ENCODE results near the gene DRC3. TPM values are rescaled to one million over a fixed set of nuclear protein-coding genes. Genes with fewer than 3 reads are reported as not detected.
"Not testable (repeated sequence)": the region's sequence is repeated elsewhere in the genome, so short reads cannot be mapped to it uniquely, and the experiment has no call there.

DRC3 gene
- total RNA-seq, result not detected in 2 replicates

GRCh38 chr17:17972126-17972951 is at the start of gene DRC3, which contains the start of gene TOM1L2:
Gene DRC3, plus strand, starts transcription at chr17:17972862. Its CDS starts 4,737 bp downstream, at chr17:17977599.
Gene TOM1L2, minus strand, starts transcription at chr17:17972400. Its CDS starts 87 bp downstream, at chr17:17972313.
- intact Hi-C loops (cut with micrococcal nuclease), result loop anchor here (1.0 to 10.0 kb wide), 9 partner anchors 13 to 498 kb away; partner anchors contain the start of genes ALKBH5, ATPAF2, GID4 and MED9

GRCh38 chr17:17924131-17924856 is 48.4 kb upstream of the DRC3 start:
- intact Hi-C loops (cut with micrococcal nuclease), result no loop called here

- intact Hi-C loops (cut with micrococcal nuclease), result no loop called here
These were observed 47.8 kb upstream of the DRC3 start for GRCh38 chr17:17924857-17925250.

GRCh38 chr17:17926036-17926435 is 46.6 kb upstream of the DRC3 start:
- intact Hi-C loops (cut with micrococcal nuclease), result no loop called here

- intact Hi-C loops (cut with micrococcal nuclease), result no loop called here
These were observed 45.7 kb upstream of the DRC3 start for GRCh38 chr17:17926840-17927449.

- intact Hi-C loops (cut with micrococcal nuclease), result no loop called here
These were observed 44.0 kb upstream of the DRC3 start for GRCh38 chr17:17928398-17929287.

GRCh38 chr17:17929655-17930380 is 42.8 kb upstream of the DRC3 start:
- intact Hi-C loops (cut with micrococcal nuclease), result no loop called here

- intact Hi-C loops (cut with micrococcal nuclease), result no loop called here
These were observed 42.0 kb upstream of the DRC3 start for GRCh38 chr17:17930674-17931073.

- intact Hi-C loops (cut with micrococcal nuclease), result no loop called here
These were observed 41.5 kb upstream of the DRC3 start for GRCh38 chr17:17931159-17931558.

- intact Hi-C loops (cut with micrococcal nuclease), result no loop called here
These were observed 38.9 kb upstream of the DRC3 start for GRCh38 chr17:17933775-17934174.

- intact Hi-C loops (cut with micrococcal nuclease), result no loop called here
These were observed 38.4 kb upstream of the DRC3 start for GRCh38 chr17:17934214-17934613.

- intact Hi-C loops (cut with micrococcal nuclease), result no loop called here
These were observed 37.9 kb upstream of the DRC3 start for GRCh38 chr17:17934806-17935205.

GRCh38 chr17:17935321-17936271 is 37.1 kb upstream of the DRC3 start:
- intact Hi-C loops (cut with micrococcal nuclease), result no loop called here

- intact Hi-C loops (cut with micrococcal nuclease), result no loop called here
These were observed 35.3 kb upstream of the DRC3 start for GRCh38 chr17:17937201-17937853.

GRCh38 chr17:17937958-17938357 is 34.7 kb upstream of the DRC3 start:
- intact Hi-C loops (cut with micrococcal nuclease), result no loop called here

- intact Hi-C loops (cut with micrococcal nuclease), result no loop called here
These were observed 34.1 kb upstream of the DRC3 start for GRCh38 chr17:17938388-17939107.

- intact Hi-C loops (cut with micrococcal nuclease), result not testable (repeated sequence)
These were observed 32.7 kb upstream of the DRC3 start for GRCh38 chr17:17939941-17940340.

GRCh38 chr17:17940441-17940911 is 32.2 kb upstream of the DRC3 start:
- intact Hi-C loops (cut with micrococcal nuclease), result no loop called here

All from T-helper 2 cell treated with Interferon-gamma antibody and Interleukin-4, amounts not matched to agents 100 ng/mL and 5 ng/mL, for 36 hours (primary cell).